Measurements from ENCODE around the gene SHLD2. TPM values are rescaled to one million over a fixed set of nuclear protein-coding genes. Genes with fewer than 3 reads are reported as not detected.
"Not testable (repeated sequence)": the region's sequence is repeated elsewhere in the genome, so short reads cannot be mapped to it uniquely, and the experiment has no call there.

SHLD2 gene
- total and polyA plus RNA-seq, 11 donors: 4.3 to 17.7 (median 10.3) TPM

DNA sequence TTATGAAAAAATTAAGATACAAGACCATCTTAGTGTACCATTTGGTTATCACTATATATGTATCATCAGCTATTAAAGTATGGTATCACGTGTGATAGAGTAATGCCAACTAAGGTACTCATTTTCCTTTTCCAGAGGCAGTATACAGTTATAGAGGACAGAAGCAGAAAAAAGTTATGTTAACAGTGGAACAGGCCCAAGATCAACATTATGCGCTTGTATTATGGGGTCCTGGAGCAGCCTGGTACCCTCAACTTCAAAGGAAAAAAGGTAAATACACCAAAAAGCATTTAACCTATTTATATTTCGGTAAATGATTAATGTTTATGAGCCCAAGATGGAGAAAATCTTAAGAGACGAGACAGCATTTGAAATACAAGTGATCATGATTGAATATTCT is 75.7 kb downstream of the SHLD2 start:
- H3K27me3 ChIP-seq; H3K4me3 ChIP-seq; intact Hi-C loops (cut with DNase I); DNase-seq; H3K27ac ChIP-seq; ATAC-seq; H3K9me3 ChIP-seq; H3K4me1 ChIP-seq: not testable (repeated sequence)
- H3K36me3 ChIP-seq: peaks cover 0 to 33% (median 8%) of the 10 kb centered on the region in 9 donors
- WGBS, 4 donors: 85 to 100% (median 93%) methylated on average over 1 to 3 of the region's 4 CpGs

DNA sequence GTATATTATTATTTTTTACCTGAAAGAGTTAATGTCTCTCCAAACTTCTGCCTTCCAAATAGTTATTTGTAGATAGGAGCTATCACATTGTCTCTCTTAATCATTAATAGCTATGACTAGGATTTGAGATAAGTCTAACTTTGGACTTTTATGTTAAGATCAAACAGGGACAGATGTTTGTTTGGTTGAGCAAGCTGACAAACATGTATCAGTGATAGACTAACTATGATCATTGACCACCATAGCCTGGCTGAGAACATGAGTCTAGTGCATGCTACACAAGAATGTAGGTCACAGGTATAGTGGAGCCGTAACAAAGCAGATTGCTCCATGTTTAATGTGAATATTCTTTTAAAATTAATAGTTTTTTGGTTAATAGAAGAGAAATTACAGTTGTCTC is 76.7 kb downstream of the SHLD2 start:
- H3K27me3 ChIP-seq; H3K9me3 ChIP-seq; intact Hi-C loops (cut with DNase I); H3K4me1 ChIP-seq; H3K27ac ChIP-seq; H3K4me3 ChIP-seq; ATAC-seq; DNase-seq: not testable (repeated sequence)
- H3K36me3 ChIP-seq: peaks cover 0 to 37% (median 8%) of the 10 kb centered on the region in 9 donors
- 40 to 96% (median 50%) methylated on average over 1 of the region's 1 CpG for WGBS, 4 donors

DNA sequence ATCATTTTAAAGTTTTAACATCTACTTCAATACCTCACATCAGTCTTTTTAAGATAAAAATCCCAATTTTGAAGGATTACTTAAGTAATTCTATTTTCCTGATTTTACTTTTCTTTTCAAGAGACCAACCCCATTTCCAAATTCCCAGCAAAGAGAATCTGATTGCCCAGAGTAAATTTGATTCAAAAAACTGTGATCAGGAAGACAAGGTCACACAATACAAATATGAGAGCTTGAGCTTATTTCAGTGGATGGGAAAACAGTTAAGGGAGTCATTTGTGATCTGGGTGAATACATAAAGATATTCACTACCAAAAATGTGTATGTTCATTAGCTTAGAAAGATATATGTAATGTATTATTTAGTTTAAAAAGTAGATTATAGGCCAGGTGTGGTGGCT is 77.2 kb downstream of the SHLD2 start:
- intact Hi-C loops (cut with DNase I); H3K27ac ChIP-seq; H3K27me3 ChIP-seq; H3K4me1 ChIP-seq; ATAC-seq; H3K9me3 ChIP-seq; H3K4me3 ChIP-seq; DNase-seq: not testable (repeated sequence)
- peaks cover 0 to 37% (median 8%) of the 10 kb centered on the region in 9 donors for H3K36me3 ChIP-seq

DNA sequence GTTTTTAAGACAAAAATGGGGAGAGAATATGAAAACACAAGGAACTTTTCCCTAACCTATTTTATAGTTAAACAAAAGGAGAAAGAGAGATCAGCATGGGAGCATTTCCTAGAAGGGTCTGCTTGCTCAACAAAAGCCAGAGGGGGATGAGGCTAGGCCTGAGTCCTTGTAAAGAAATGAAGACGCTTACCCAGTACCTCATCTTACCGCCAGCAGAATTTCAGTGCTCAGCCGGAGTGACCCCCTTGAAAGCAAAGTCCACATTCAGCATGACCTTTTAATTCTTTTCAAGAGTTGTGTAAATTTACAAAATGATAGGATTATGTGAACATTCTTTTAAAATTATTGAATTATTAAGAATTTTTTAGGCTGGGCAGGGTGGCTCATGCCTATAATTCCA is 82.6 kb downstream of the SHLD2 start:
- intact Hi-C loops (cut with DNase I); H3K27me3 ChIP-seq; H3K4me3 ChIP-seq; H3K27ac ChIP-seq; H3K9me3 ChIP-seq; H3K4me1 ChIP-seq; ATAC-seq; DNase-seq: not testable (repeated sequence)
- peaks cover 0 to 38% (median 5%) of the 10 kb centered on the region in 9 donors for H3K36me3 ChIP-seq
- WGBS, 4 donors: 96 to 100% (median 99%) methylated on average over 1 to 3 of the region's 3 CpGs

DNA sequence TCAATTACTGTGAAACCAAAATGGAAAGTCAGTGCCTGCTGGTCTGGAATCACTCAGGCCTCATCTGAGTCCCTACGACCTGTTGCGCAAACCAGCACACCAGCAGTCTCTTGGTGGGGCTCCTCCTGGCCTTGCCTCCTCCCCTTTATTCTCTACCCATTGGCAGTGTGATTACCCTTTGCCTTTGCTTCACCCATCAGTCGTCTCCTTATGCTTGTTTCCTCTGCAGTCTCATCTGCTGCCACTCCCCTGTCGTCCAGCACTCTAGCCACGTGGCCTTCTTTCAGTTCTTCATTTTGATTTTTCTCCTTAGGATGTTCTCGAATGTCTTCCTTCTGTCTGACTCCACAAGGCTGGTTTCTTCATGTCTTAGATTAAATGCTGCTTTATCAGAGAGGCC is 89.4 kb downstream of the SHLD2 start:
- 86 to 92% (median 90%) methylated on average over 6 of the region's 6 CpGs for WGBS, 4 donors
- peaks cover 0 to 46% (median 8%) of the 10 kb centered on the region in 9 donors for H3K36me3 ChIP-seq
- H3K4me3 ChIP-seq; intact Hi-C loops (cut with DNase I); H3K4me1 ChIP-seq; H3K27me3 ChIP-seq; H3K9me3 ChIP-seq: not testable (repeated sequence)
- DNase-seq: peak in 1 of 5 donors; percentile 25
- peak overlapping the region in 1 of 12 donors; percentile 37 for H3K27ac ChIP-seq
- peak in 3 of 4 donors; percentile 43 to 71 (median 50) for ATAC-seq

DNA sequence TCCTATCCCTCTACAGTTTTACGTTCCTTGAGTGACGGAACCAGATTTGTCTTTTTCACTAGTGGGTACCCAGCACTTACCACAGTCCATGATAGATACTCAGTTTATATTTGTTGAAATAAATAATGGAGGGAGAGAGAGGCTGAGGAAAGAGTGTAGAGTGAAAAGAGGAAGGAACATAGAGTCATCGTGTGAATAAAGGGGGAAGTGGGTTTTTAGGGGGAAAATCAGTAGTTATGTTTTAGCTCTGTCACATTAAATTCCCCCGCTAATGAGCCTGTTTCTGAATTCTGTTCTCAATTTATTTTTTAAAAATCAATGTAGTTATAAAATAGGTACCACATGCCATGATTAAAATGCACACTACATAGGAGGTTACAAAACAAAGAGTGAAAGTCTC is 91.0 kb downstream of the SHLD2 start:
- H3K27ac ChIP-seq; ATAC-seq; H3K27me3 ChIP-seq; intact Hi-C loops (cut with DNase I); H3K4me1 ChIP-seq; DNase-seq; H3K4me3 ChIP-seq; H3K9me3 ChIP-seq: not testable (repeated sequence)
- 91 to 100% (median 94%) methylated on average over 3 to 4 of the region's 4 CpGs for whole genome bisulfite sequencing, 4 donors
- H3K36me3 ChIP-seq: peaks cover 0 to 41% (median 12%) of the 10 kb centered on the region in 9 donors

DNA sequence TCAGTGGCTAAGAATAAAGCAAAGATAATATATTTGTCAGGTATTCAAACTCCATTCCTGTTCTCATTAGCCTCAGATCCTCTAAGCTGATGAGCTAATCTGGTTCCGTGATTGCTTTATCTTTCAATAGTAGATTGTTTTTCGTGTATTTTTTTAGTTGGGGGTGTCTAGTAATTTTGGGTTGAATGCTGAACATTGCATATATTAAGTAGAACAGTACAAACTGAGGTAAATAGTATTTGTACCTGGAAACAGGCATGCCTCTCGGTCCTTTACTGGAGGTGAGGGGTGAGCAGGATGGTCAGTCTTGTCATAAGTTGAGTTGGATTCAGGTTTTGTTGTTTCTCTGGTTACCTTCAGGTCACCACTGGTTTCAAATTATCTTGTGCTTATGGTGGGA is 92.6 kb downstream of the SHLD2 start:
- H3K9me3 ChIP-seq; H3K27ac ChIP-seq; H3K27me3 ChIP-seq; ATAC-seq; DNase-seq; H3K4me3 ChIP-seq; H3K4me1 ChIP-seq; intact Hi-C loops (cut with DNase I): not testable (repeated sequence)
- H3K36me3 ChIP-seq: peaks cover 0 to 40% (median 16%) of the 10 kb centered on the region in 9 donors
- WGBS, 4 donors: 80 to 99% (median 96%) methylated on average over 3 of the region's 3 CpGs

DNA sequence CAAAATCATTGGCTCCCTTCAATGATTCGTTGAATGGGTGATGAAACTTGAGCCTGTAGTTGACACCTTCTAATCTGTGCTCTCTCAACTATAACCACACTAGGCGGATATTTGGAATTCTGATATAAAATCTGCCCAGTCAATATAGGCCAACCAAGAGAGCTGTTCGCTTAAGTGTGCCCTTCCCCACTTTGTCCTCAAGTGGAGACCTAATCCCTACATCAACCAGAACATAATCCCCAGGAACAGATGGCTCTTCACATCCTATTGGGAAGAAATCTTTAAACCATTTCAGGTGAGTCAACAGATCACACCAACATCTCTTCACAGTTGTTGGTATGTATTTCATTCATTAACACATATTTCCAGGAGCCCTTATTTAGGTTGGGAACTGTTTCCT is 96.8 kb downstream of the SHLD2 start:
- ATAC-seq; H3K4me1 ChIP-seq; H3K27ac ChIP-seq; H3K9me3 ChIP-seq; H3K27me3 ChIP-seq; DNase-seq; H3K4me3 ChIP-seq; intact Hi-C loops (cut with DNase I): not testable (repeated sequence)
- WGBS, 4 donors: 89 to 96% (median 93%) methylated on average over 3 of the region's 3 CpGs
- peaks cover 0 to 33% (median 15%) of the 10 kb centered on the region in 9 donors for H3K36me3 ChIP-seq

DNA sequence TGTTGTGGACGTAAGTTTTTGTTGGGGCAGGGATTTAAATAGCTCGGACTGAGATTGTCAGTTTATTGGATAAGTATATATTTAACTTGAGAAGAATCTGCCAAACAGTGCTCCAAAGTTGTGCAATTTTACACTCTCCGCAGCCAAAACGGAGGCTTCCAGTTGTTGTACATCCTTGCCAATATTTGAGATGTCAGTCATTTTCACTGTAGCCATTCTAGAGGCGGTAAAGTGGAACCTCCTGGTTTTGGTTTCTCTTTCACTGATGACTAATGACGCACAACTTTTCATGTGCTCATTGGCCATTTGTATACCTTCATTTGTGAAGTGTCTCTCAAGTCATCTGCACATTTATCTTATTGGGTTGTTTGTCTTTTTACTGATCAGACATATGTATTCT is 105.9 kb downstream of the SHLD2 start:
- H3K27me3 ChIP-seq; H3K4me1 ChIP-seq; H3K9me3 ChIP-seq; H3K36me3 ChIP-seq; intact Hi-C loops (cut with DNase I): not testable (repeated sequence)
- Histone ChIP-seq H3K4me3 (peak overlapping the region in 9 of 12 donors; percentile 16 to 47 (median 31)), H3K27ac (peak overlapping the region in 2 of 12 donors; percentile 0 to 47)
- WGBS, 4 donors: 50 to 76% (median 61%) methylated on average over 6 of the region's 6 CpGs
- ATAC-seq (peak in 3 of 4 donors; percentile 46 to 73 (median 56)), DNase-seq (peak in 3 of 5 donors; percentile 28 to 33 (median 29))

DNA sequence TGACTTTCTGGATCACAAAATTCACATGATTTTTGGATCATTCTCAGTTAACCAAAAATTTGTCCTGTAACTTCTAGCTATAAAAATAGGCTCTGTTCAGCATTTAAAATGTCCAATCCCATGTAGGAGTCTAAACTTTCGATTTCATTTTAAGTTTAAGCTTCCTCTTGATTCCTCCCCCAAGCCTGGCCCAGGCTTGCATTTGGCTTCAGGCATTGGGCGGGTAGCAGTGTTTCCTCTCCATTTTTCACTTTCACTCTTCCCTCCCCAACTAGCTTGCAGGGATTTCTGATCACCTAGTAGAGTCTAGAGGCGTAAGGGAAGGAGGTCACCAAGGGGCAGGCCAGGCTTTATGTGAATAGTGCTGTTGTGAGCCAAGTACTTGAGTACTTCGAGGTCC is 109.8 kb downstream of the SHLD2 start:
- H3K27me3 ChIP-seq; DNase-seq; H3K9me3 ChIP-seq; intact Hi-C loops (cut with DNase I); H3K36me3 ChIP-seq: not testable (repeated sequence)
- peaks cover 0 to 15% (median 0%) of the 10 kb centered on the region in 12 donors for H3K4me1 ChIP-seq
- peak overlapping the region in 4 of 12 donors; percentile 67 to 95 (median 73) for H3K4me3 ChIP-seq
- peak overlapping the region in 2 of 12 donors; percentile 60 to 76 for H3K27ac ChIP-seq
- ATAC-seq: peak in 3 of 4 donors; percentile 14 to 61 (median 27)
- 32 to 62% (median 34%) methylated on average over 2 to 3 of the region's 4 CpGs for WGBS, 4 donors

DNA sequence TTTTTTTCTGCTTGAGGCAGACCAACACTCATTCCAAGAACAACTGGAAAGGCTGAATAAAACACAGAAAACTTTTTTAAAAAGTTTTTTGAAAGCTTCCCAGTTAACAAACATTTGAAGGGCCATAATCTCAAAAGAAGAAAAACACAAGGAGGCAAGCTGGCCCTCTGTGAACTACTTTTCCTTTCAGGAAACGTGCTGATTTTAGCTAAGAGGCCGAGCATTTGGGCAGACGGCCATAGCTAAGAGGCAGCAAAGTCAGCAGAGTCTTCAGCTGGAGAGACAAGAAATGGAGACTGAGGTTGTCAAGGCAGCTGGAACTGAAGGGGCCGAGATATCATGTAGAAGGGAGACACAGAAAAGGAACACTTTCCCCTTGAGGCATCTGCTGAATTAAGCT is 111.9 kb downstream of the SHLD2 start:
- H3K4me1 ChIP-seq: peaks cover 0 to 19% (median 0%) of the 10 kb centered on the region in 12 donors
- ATAC-seq (peak in 1 of 4 donors; percentile 44), DNase-seq (peak in 1 of 5 donors; percentile 17)
- 45 to 64% (median 53%) methylated on average over 4 of the region's 4 CpGs for WGBS, 4 donors
- peak overlapping the region in 3 of 12 donors; percentile 9 to 34 (median 10) for H3K27ac ChIP-seq
- intact Hi-C loops (cut with DNase I); H3K27me3 ChIP-seq; H3K9me3 ChIP-seq; H3K36me3 ChIP-seq; H3K4me3 ChIP-seq: not testable (repeated sequence)

Data from heart left ventricle (tissue), 16 donors.